ENCODE measurements around the gene GRPR. TPM values are rescaled to one million over a fixed set of nuclear protein-coding genes. Genes with fewer than 3 reads are reported as not detected.

Gene GRPR
- total and polyA plus RNA-seq, 10 of the 15 experiments (the other 5 are each of a cell fraction or from before 2014, with no cell fraction given): 0.10 to 3.7 (median 0.21) TPM; not detected in 1

GRCh38 chrX:16100673-16101072 is 22.7 kb upstream of the GRPR start:
- ChIA-PET RAD21 (ENCODE audit: unreplicated experiment) (no interaction called here), POLR2A (no interaction called here), CTCF (no interaction called here), SMC1A (ENCODE audit: uncharacterized antibody, unreplicated experiment) (no interaction called here)
- BruUV-seq (replicated peaks): no TSS peak
- no peak overlapping the region for H3K4me2 ChIP-seq (ENCODE audit: control insufficient read depth, insufficient read depth)
- no peak overlapping the region for H3K27ac ChIP-seq (ENCODE audit: control insufficient read depth, insufficient read depth)
- no peaks in the 10 kb centered on the region for H4K20me1 ChIP-seq (ENCODE audit: control insufficient read depth, insufficient read depth)
- TF ChIP-seq JUND (IDR thresholded peaks at IDR 0.05; ENCODE audit: low read depth, low read length): no peak
- ATAC-seq (no peak), FAIRE-seq (no peak), DNase-seq (ENCODE audit: low read depth, low spot score) (no peak)
- no peak overlapping the region for H3K4me3 ChIP-seq
- intact Hi-C loops (cut with micrococcal nuclease; ENCODE audit: unreplicated experiment) (no loop called here), in situ Hi-C loops (cut with MboI) (no loop called here)
- peaks cover 5% of the 10 kb centered on the region; the same call in 2 of the 3 replicates for H3K9me3 ChIP-seq (replicated peaks; ENCODE audit: control insufficient read depth, insufficient read depth, low read length)
- no peak overlapping the region for H3K9ac ChIP-seq (ENCODE audit: control insufficient read depth, insufficient read depth, low read length)
- no peak overlapping the region for H2AFZ ChIP-seq (ENCODE audit: control insufficient read depth, low read depth, low read length)
- H3K27me3 ChIP-seq (replicated peaks in 1 of 2; ENCODE audit: control insufficient read depth in 2 of 2, insufficient read depth in 2 of 2, low read length in 1 of 2): no peaks in the 10 kb centered on the region
- H3K36me3 ChIP-seq (ENCODE audit: control insufficient read depth in 2 of 2, insufficient read depth in 2 of 2, low read length in 1 of 2): no peaks in the 10 kb centered on the region
- 60% methylated on average over 4 of the region's 4 CpGs for WGBS (ENCODE audit: insufficient coverage, insufficient replicate concordance, low lambda C conversion rate, missing lambda C conversion rate)
- peaks cover 3% of the 10 kb centered on the region; the same call in 1 of the 2 replicates for H3K4me1 ChIP-seq (ENCODE audit: control insufficient read depth, insufficient read depth, low read length)
- no peaks in the 10 kb centered on the region for H3K79me2 ChIP-seq (ENCODE audit: control insufficient read depth, insufficient read depth, low read length)

GRCh38 chrX:16101581-16101980 is 21.8 kb upstream of the GRPR start:
- 48% methylated on average over 2 of the region's 2 CpGs for WGBS (ENCODE audit: insufficient coverage, insufficient replicate concordance, low lambda C conversion rate, missing lambda C conversion rate)
- ChIA-PET RAD21 (ENCODE audit: unreplicated experiment) (no interaction called here), POLR2A (no interaction called here), SMC1A (ENCODE audit: uncharacterized antibody, unreplicated experiment) (no interaction called here), CTCF (interaction anchor here (1.7 kb wide), 1 partner anchor 11 kb away, joined by 6 read pairs; no protein-coding TSS in a partner anchor)
- H3K27me3 ChIP-seq (replicated peaks in 1 of 2; ENCODE audit: control insufficient read depth in 2 of 2, insufficient read depth in 2 of 2, low read length in 1 of 2): no peaks in the 10 kb centered on the region
- H3K79me2 ChIP-seq (ENCODE audit: control insufficient read depth, insufficient read depth, low read length): no peaks in the 10 kb centered on the region
- no peak overlapping the region for H3K27ac ChIP-seq (ENCODE audit: control insufficient read depth, insufficient read depth)
- peaks cover 5% of the 10 kb centered on the region; the same call in 2 of the 3 replicates for H3K9me3 ChIP-seq (replicated peaks; ENCODE audit: control insufficient read depth, insufficient read depth, low read length)
- no peaks in the 10 kb centered on the region for H4K20me1 ChIP-seq (ENCODE audit: control insufficient read depth, insufficient read depth)
- H2AFZ ChIP-seq (ENCODE audit: control insufficient read depth, low read depth, low read length): no peak overlapping the region
- no peak overlapping the region for H3K4me2 ChIP-seq (ENCODE audit: control insufficient read depth, insufficient read depth)
- intact Hi-C loops (cut with micrococcal nuclease; ENCODE audit: unreplicated experiment): no loop called here
- no peak for TF ChIP-seq E4F1 (IDR thresholded peaks at IDR 0.05; ENCODE audit: borderline replicate concordance, partially characterized antibody)
- DNase-seq (ENCODE audit: low read depth, low spot score) (no peak), FAIRE-seq (no peak), ATAC-seq (no peak)
- no TSS peak for BruUV-seq (replicated peaks)
- no peak overlapping the region for H3K4me3 ChIP-seq
- H3K36me3 ChIP-seq (ENCODE audit: control insufficient read depth in 2 of 2, insufficient read depth in 2 of 2, low read length in 1 of 2): no peaks in the 10 kb centered on the region
- in situ Hi-C loops (cut with MboI): no loop called here
- H3K4me1 ChIP-seq (ENCODE audit: control insufficient read depth, insufficient read depth, low read length): peaks cover 3% of the 10 kb centered on the region; the same call in 1 of the 2 replicates
- no peak overlapping the region for H3K9ac ChIP-seq (ENCODE audit: control insufficient read depth, insufficient read depth, low read length)
